ENCODE results near the gene TRIM9. TPM values are rescaled to one million over a fixed set of nuclear protein-coding genes. Genes with fewer than 3 reads are reported as not detected.

Gene TRIM9
- polyA plus RNA-seq, result 1 to 10 TPM in 1 of 4 donors, under 1 TPM in 1, not detected in 2; 0.80 to 1.3 TPM
- long read RNA-seq, donor 1, result 0 reads
- long read RNA-seq, donor 2, result 0 reads
- long read RNA-seq, donor 3, result 0 reads
- long read RNA-seq, donor 4, result 0 reads
- long read RNA-seq, donor 5, result 0 reads
- long read RNA-seq, donor 6, result 0 reads
- long read RNA-seq, donor 7, result 0 reads
- long read RNA-seq, donor 8, result 0 reads
- long read RNA-seq, donor 9, result 0 reads
- long read RNA-seq, donor 10, result 0 reads

DNA sequence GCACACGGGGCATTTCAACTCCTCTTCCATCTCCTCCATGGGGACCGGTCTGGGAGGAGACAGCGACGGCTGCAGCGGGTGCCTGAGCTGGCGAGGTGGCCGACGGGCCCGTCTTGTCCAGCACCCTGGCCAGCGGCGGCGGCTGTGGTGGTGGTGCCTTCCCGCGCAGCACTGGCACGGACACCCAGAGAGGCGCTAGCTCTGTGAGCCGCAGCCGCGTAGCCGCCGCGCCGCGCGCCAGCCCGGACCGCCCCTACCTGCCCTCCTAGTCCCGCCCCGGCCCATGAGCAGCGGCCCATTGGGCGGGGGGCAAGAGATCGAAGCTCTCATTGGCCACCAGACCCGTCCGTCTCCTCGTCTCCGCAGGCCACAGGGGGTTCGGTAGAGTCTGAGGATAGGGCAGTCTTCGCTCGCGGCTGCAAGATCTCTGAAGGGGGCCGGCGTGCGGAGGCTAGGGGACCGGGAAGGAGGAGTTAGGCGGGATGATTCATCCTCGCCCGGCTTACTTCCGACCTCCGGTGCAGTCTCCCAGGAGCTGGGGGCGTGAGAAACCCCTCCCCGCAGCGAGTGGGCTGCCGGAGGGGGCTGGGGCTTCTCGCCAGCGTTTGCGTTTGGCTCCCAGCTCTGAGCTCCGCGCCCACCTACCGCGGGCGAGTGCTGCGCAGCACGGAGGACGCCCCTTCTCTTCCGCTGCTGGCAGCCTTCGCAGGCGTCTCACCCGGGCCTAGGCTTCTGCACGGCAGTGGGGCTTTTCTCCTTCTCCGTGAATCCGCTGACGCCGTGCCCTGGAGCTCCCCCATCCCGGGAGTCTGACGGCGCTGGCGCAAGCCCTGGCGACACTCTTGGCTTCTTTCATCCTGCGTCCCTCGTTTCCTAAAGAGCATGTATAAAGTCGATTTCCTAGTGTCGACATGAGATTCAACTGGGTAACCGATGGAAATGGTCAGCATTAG, at the start of gene TRIM9:
TSS of gene TRIM9 (minus strand) at position 205 of the 953 bp plus-strand sequence. CDS start at position 39, 166 bp downstream.
- H3K4me1 ChIP-seq (ENCODE audit: control insufficient read depth in 3 of 3, insufficient read depth in 2 of 3, low read depth in 1 of 3, low read length in 2 of 3), result peaks cover 0 to 14% (median 3%) of the 10 kb centered on the region in 3 donors
- no peaks in the 10 kb centered on the region for H3K9me3 ChIP-seq (ENCODE audit: control insufficient read depth in 2 of 2, insufficient read depth in 1 of 2, low read depth in 1 of 2, low read length in 1 of 2)
- H3K27ac ChIP-seq (ENCODE audit: low read depth in 1 of 3, low read length in 2 of 3), result peak within 1 kb of the TSS in 2 of 3 donors; percentile 48 to 70
- FAIRE-seq (no peak), DNase-seq (peak; percentile 73 to 93)
- peaks cover 9 to 43% (median 13%) of the 10 kb centered on the region in 3 donors for H3K27me3 ChIP-seq (ENCODE audit: control insufficient read depth in 3 of 3, insufficient read depth in 3 of 3, low read length in 3 of 3)
- H3K36me3 ChIP-seq (ENCODE audit: control insufficient read depth in 3 of 3, insufficient read depth in 2 of 3, low read depth in 1 of 3, low read length in 3 of 3), result no peaks in the 10 kb centered on the region
- peak within 1 kb of the TSS; percentile 44 to 60 (median 55) for H3K4me3 ChIP-seq (ENCODE audit: low read depth in 1 of 3, low read length in 3 of 3)
- WGBS, 3 donors, result 0 to 1% (median 1%) methylated on average over 71 to 83 of the region's 83 CpGs

DNA sequence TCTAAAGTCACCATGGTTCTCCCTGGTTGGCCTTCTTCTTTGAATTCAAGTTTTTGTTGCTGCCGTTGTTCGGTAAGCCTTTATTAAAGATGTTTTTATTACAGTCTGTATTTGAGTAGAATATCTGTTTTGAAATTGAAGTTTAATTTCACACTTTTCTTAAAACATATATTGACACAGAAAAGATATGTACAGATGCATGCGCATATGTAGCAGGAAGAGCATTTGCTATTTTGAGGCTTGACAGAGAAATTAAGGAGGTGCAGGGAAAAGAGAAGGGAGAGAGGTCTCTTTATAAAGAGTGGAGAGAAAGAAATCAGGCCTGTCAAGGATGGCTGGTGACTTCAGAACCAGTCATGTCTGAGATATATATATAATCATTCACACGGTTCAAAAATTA, 46.0 kb upstream of the TRIM9 start:
- 97 to 99% (median 98%) methylated on average over 4 of the region's 4 CpGs for WGBS, 3 donors
- DNase-seq (no peak), FAIRE-seq (no peak)
- Histone ChIP-seq H3K4me3 (ENCODE audit: low read depth in 1 of 3, low read length in 3 of 3) (no peak overlapping the region), H3K27me3 (ENCODE audit: control insufficient read depth in 3 of 3, insufficient read depth in 3 of 3, low read length in 3 of 3) (no peaks in the 10 kb centered on the region), H3K36me3 (ENCODE audit: control insufficient read depth in 3 of 3, insufficient read depth in 2 of 3, low read depth in 1 of 3, low read length in 3 of 3) (no peaks in the 10 kb centered on the region), H3K4me1 (ENCODE audit: control insufficient read depth in 3 of 3, insufficient read depth in 2 of 3, low read depth in 1 of 3, low read length in 2 of 3) (peaks cover 0 to 10% (median 0%) of the 10 kb centered on the region in 3 donors), H3K9me3 (ENCODE audit: control insufficient read depth in 2 of 2, insufficient read depth in 1 of 2, low read depth in 1 of 2, low read length in 1 of 2) (no peaks in the 10 kb centered on the region), H3K27ac (ENCODE audit: low read depth in 1 of 3, low read length in 2 of 3) (no peak overlapping the region)

DNA sequence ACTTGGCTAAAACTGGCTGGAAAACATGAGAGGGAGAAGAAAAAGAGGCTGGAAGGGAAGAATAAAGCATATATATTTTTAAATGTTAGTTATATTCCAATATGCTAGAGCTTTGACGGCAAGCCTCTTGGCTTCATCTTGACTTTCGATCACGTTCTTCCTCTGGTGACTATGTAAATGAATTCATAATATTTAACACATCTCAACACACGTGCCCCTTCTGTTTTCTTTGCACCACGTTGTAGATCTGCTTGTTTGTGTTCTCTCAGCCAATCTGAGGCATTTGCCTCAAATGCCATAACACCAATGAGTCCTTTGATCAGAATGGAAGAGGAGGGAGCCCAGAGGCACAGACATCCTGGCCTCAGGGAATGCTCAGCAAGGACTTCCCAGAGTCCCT, 45.4 kb upstream of the TRIM9 start:
- no peak for DNase-seq
- Histone ChIP-seq H3K4me1 (ENCODE audit: control insufficient read depth in 3 of 3, insufficient read depth in 2 of 3, low read depth in 1 of 3, low read length in 2 of 3) (peaks cover 0 to 10% (median 0%) of the 10 kb centered on the region in 3 donors), H3K27me3 (ENCODE audit: control insufficient read depth in 3 of 3, insufficient read depth in 3 of 3, low read length in 3 of 3) (no peaks in the 10 kb centered on the region), H3K4me3 (ENCODE audit: low read depth in 1 of 3, low read length in 3 of 3) (no peak overlapping the region), H3K27ac (ENCODE audit: low read depth in 1 of 3, low read length in 2 of 3) (no peak overlapping the region), H3K9me3 (ENCODE audit: control insufficient read depth in 2 of 2, insufficient read depth in 1 of 2, low read depth in 1 of 2, low read length in 1 of 2) (no peaks in the 10 kb centered on the region), H3K36me3 (ENCODE audit: control insufficient read depth in 3 of 3, insufficient read depth in 2 of 3, low read depth in 1 of 3, low read length in 3 of 3) (no peaks in the 10 kb centered on the region)
- no peak for FAIRE-seq
- 81 to 85% (median 81%) methylated on average over 5 of the region's 5 CpGs for WGBS, 3 donors

DNA sequence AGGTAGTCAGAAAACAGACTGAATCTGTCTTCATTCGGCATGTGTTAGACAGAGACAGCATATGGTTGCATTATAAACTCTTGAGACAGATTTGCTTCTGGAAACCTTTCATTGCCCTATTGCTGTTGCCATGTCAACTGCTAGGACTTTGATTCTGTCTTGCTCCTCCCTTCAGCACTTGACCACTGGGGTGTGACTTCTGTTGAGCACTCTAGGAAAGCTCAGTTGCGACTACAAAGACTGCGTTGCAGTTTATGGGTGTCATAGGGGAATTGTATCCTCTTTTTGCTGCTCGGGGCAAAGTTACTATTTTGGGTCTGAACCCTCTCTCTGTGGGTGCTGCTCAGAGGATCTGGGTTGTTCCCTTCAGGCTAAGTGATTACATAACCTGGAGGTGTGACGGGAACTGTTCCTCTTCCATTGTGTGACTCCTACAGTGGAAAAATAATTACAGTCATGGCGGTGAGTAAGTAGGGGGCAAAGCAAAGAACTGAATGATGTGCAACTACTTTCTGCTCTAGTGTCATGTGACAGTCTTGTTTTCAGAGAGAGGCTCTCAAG, 44.3 kb upstream of the TRIM9 start:
- Histone ChIP-seq H3K27me3 (ENCODE audit: control insufficient read depth in 3 of 3, insufficient read depth in 3 of 3, low read length in 3 of 3) (no peaks in the 10 kb centered on the region), H3K27ac (ENCODE audit: low read depth in 1 of 3, low read length in 2 of 3) (peak overlapping the region in 1 of 3 donors; percentile 73), H3K4me3 (ENCODE audit: low read depth in 1 of 3, low read length in 3 of 3) (peak overlapping the region in 1 of 3 donors; percentile 17), H3K36me3 (ENCODE audit: control insufficient read depth in 3 of 3, insufficient read depth in 2 of 3, low read depth in 1 of 3, low read length in 3 of 3) (no peaks in the 10 kb centered on the region), H3K4me1 (ENCODE audit: control insufficient read depth in 3 of 3, insufficient read depth in 2 of 3, low read depth in 1 of 3, low read length in 2 of 3) (peaks cover 0 to 10% (median 0%) of the 10 kb centered on the region in 3 donors), H3K9me3 (ENCODE audit: control insufficient read depth in 2 of 2, insufficient read depth in 1 of 2, low read depth in 1 of 2, low read length in 1 of 2) (no peaks in the 10 kb centered on the region)
- DNase-seq (peak; percentile 60 to 86), FAIRE-seq (no peak)
- WGBS, 3 donors, result 26 to 61% (median 58%) methylated on average over 6 of the region's 6 CpGs

DNA sequence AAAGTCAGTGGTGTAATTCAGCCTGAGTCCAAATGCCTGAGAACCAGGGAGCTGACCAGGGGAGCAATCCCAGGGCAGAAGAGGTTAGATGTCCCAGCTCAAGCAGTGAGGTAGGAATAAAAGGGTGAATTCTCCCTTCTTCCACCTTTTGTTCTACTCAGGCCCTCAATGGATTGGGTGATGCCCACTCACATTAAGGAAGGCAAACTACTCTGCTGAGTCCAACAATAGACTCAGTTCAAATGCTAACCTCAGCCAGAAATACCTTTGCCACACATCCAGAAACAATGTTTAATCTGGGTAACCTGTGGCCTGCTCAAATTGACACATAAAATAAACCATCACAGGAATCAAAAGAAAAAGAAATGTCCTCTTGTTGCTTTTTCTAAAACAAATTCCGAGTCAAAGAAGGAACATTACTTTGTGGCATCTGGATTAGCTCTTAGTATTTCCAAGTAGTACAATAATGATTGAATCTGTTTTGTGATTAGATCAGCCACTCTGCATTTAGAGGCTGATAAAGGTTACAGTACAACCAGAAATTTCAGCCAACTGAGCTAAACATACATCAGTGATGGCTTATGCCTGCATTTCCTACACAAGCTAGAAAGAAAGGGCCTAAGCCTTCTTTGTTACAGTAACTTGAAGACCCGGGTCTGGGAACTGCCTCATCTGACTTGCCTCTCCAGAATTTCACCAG, 43.6 kb upstream of the TRIM9 start:
- H3K4me1 ChIP-seq (ENCODE audit: control insufficient read depth in 3 of 3, insufficient read depth in 2 of 3, low read depth in 1 of 3, low read length in 2 of 3), result peaks cover 0 to 10% (median 0%) of the 10 kb centered on the region in 3 donors
- H3K27ac ChIP-seq (ENCODE audit: low read depth in 1 of 3, low read length in 2 of 3), result peak overlapping the region in 1 of 3 donors; percentile 73
- 37 to 55% (median 52%) methylated on average over 2 of the region's 2 CpGs for WGBS, 3 donors
- no peaks in the 10 kb centered on the region for H3K36me3 ChIP-seq (ENCODE audit: control insufficient read depth in 3 of 3, insufficient read depth in 2 of 3, low read depth in 1 of 3, low read length in 3 of 3)
- H3K27me3 ChIP-seq (ENCODE audit: control insufficient read depth in 3 of 3, insufficient read depth in 3 of 3, low read length in 3 of 3), result no peaks in the 10 kb centered on the region
- no peaks in the 10 kb centered on the region for H3K9me3 ChIP-seq (ENCODE audit: control insufficient read depth in 2 of 2, insufficient read depth in 1 of 2, low read depth in 1 of 2, low read length in 1 of 2)
- no peak overlapping the region for H3K4me3 ChIP-seq (ENCODE audit: low read depth in 1 of 3, low read length in 3 of 3)
- no peak for DNase-seq
- FAIRE-seq, result no peak

DNA sequence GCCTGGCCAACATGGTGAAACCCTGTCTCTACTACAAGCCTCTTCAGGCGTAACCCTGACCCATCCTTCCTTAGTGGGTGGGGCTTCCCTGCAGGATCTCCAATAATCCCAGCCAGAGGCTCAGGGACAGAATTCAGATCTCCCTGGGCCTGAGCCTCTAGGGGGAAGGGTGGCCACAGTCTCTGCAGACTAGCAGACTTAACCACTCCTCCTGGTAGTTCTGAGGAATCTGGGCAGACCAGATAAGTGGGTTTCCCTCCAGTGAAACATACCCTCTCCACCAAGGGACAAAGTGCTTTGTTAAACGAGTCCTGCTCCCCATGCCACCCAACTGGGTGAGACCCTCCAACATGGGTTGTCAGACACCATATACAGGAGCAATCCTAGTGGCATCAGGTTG, 36.6 kb upstream of the TRIM9 start:
- H3K4me1 ChIP-seq (ENCODE audit: control insufficient read depth in 3 of 3, insufficient read depth in 2 of 3, low read depth in 1 of 3, low read length in 2 of 3), result no peaks in the 10 kb centered on the region
- no peak overlapping the region for H3K4me3 ChIP-seq (ENCODE audit: low read depth in 1 of 3, low read length in 3 of 3)
- no peak for DNase-seq
- H3K27me3 ChIP-seq (ENCODE audit: control insufficient read depth in 3 of 3, insufficient read depth in 3 of 3, low read length in 3 of 3), result no peaks in the 10 kb centered on the region
- no peak for FAIRE-seq
- no peak overlapping the region for H3K27ac ChIP-seq (ENCODE audit: low read depth in 1 of 3, low read length in 2 of 3)
- no peaks in the 10 kb centered on the region for H3K36me3 ChIP-seq (ENCODE audit: control insufficient read depth in 3 of 3, insufficient read depth in 2 of 3, low read depth in 1 of 3, low read length in 3 of 3)
- no peaks in the 10 kb centered on the region for H3K9me3 ChIP-seq (ENCODE audit: control insufficient read depth in 2 of 2, insufficient read depth in 1 of 2, low read depth in 1 of 2, low read length in 1 of 2)
- WGBS, 3 donors, result 56 to 78% (median 67%) methylated on average over 2 of the region's 2 CpGs

DNA sequence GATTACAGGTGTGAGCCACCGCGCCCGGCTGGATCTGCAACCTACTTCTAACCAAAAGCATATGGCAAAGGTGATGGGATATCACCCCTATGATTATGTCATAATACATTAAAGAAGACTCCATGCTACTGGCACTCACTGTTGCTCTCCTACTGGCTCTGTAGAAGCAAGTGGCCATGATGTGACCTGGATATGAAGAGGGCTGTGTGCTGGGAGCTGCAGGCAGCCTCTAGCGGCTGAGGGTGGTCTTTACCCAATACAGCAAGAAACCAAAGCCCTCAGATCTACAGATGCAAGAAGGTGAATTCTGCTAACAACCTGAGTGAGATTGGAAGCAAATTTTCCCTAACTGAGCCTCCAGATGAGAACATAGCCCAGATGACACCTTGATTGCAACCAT, 34.2 kb upstream of the TRIM9 start:
- whole genome bisulfite sequencing, 3 donors, result 88 to 91% (median 89%) methylated on average over 4 of the region's 4 CpGs
- no peak overlapping the region for H3K27ac ChIP-seq (ENCODE audit: low read depth in 1 of 3, low read length in 2 of 3)
- no peak for DNase-seq
- no peaks in the 10 kb centered on the region for H3K9me3 ChIP-seq (ENCODE audit: control insufficient read depth in 2 of 2, insufficient read depth in 1 of 2, low read depth in 1 of 2, low read length in 1 of 2)
- H3K4me3 ChIP-seq (ENCODE audit: low read depth in 1 of 3, low read length in 3 of 3), result no peak overlapping the region
- H3K4me1 ChIP-seq (ENCODE audit: control insufficient read depth in 3 of 3, insufficient read depth in 2 of 3, low read depth in 1 of 3, low read length in 2 of 3), result no peaks in the 10 kb centered on the region
- no peak for FAIRE-seq
- H3K27me3 ChIP-seq (ENCODE audit: control insufficient read depth in 3 of 3, insufficient read depth in 3 of 3, low read length in 3 of 3), result no peaks in the 10 kb centered on the region
- no peaks in the 10 kb centered on the region for H3K36me3 ChIP-seq (ENCODE audit: control insufficient read depth in 3 of 3, insufficient read depth in 2 of 3, low read depth in 1 of 3, low read length in 3 of 3)

DNA sequence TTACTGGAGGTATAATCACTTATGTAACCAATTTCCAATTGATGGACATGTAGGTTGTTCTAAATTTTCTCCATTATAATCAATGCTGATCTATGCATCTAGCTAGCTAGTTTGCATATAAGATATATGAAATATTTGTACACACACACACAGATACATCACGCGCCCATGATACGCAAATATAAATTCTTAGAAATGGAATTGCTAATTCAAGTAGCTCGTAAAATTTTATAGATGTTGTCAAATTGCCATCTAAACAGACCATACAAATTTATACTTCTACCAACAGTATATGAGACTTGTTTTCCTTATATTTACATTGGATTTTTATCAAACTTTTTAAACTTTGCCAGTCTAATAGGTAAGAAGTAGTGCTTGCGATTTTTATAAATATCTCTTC, 29.1 kb upstream of the TRIM9 start:
- H3K4me3 ChIP-seq (ENCODE audit: low read depth in 1 of 3, low read length in 3 of 3), result no peak overlapping the region
- H3K4me1 ChIP-seq (ENCODE audit: control insufficient read depth in 3 of 3, insufficient read depth in 2 of 3, low read depth in 1 of 3, low read length in 2 of 3), result no peaks in the 10 kb centered on the region
- WGBS, 3 donors, result 83 to 94% (median 85%) methylated on average over 5 of the region's 5 CpGs
- FAIRE-seq, result no peak
- no peak overlapping the region for H3K27ac ChIP-seq (ENCODE audit: low read depth in 1 of 3, low read length in 2 of 3)
- H3K27me3 ChIP-seq (ENCODE audit: control insufficient read depth in 3 of 3, insufficient read depth in 3 of 3, low read length in 3 of 3), result peaks cover 0 to 2% (median 0%) of the 10 kb centered on the region in 3 donors
- H3K36me3 ChIP-seq (ENCODE audit: control insufficient read depth in 3 of 3, insufficient read depth in 2 of 3, low read depth in 1 of 3, low read length in 3 of 3), result no peaks in the 10 kb centered on the region
- H3K9me3 ChIP-seq (ENCODE audit: control insufficient read depth in 2 of 2, insufficient read depth in 1 of 2, low read depth in 1 of 2, low read length in 1 of 2), result no peaks in the 10 kb centered on the region
- no peak for DNase-seq
